ENCODE measurements around the gene DISC1. TPM values are rescaled to one million over a fixed set of nuclear protein-coding genes. Genes with fewer than 3 reads are reported as not detected.
A peak's percentile ranks its signal among the peaks of the same experiment; 100 is the strongest.

The DISC1 gene
- total RNA-seq, 1 donor from 2014 or later: 12.3 TPM

- H3K27ac ChIP-seq: peak overlapping the region; percentile 93
- H3K36me3 ChIP-seq: no peaks in the 10 kb centered on the region
- peaks cover 23% of the 10 kb centered on the region for H3K4me1 ChIP-seq
- peak overlapping the region; percentile 51 to 95 for H3K4me3 ChIP-seq
- no peak for TF ChIP-seq CTCF (IDR thresholded peaks at IDR 0.05)
- TF ChIP-seq POLR2A (IDR thresholded peaks at IDR 0.05): no peak
- DNase-seq (ENCODE audit: extremely low spot score in 2 of 2): no peak
- no peaks in the 10 kb centered on the region for H3K27me3 ChIP-seq
- no peaks in the 10 kb centered on the region for H3K9me3 ChIP-seq
- intact Hi-C loops (cut with DNase I): no loop called here
These were observed 535 bp upstream of the DISC1 start for GRCh38 chr1:231625975-231626534.

- DNase-seq (ENCODE audit: extremely low spot score in 2 of 2): no peak
- intact Hi-C loops (cut with DNase I): no loop called here
- Histone ChIP-seq H3K4me1 (peaks cover 23% of the 10 kb centered on the region), H3K27me3 (no peaks in the 10 kb centered on the region), H3K9me3 (no peaks in the 10 kb centered on the region), H3K36me3 (no peaks in the 10 kb centered on the region), H3K27ac (peak overlapping the region; percentile 93), H3K4me3 (peak overlapping the region; percentile 51 to 95)
- TF ChIP-seq CTCF (IDR thresholded peaks at IDR 0.05) (no peak), POLR2A (IDR thresholded peaks at IDR 0.05) (no peak), POLR2AphosphoS5 (IDR thresholded peaks at IDR 0.05; ENCODE audit: insufficient read depth in 1 of 2, low read depth in 1 of 2) (peak in 1 of 2 donors; percentile 45)
These were observed 493 bp downstream of the DISC1 start for GRCh38 chr1:231626951-231627614.

GRCh38 chr1:231628207-231628876, 1.8 kb downstream of the DISC1 start:
- Histone ChIP-seq H3K4me1 (peaks cover 23% of the 10 kb centered on the region), H3K27ac (peak overlapping the region; percentile 93), H3K9me3 (no peaks in the 10 kb centered on the region), H3K27me3 (no peaks in the 10 kb centered on the region), H3K4me3 (peak overlapping the region in 1 of 2 donors; percentile 51), H3K36me3 (no peaks in the 10 kb centered on the region)
- peak in 1 of 2 donors; percentile 65 for DNase-seq (ENCODE audit: extremely low spot score in 2 of 2)
- intact Hi-C loops (cut with DNase I): no loop called here
- TF ChIP-seq POLR2A (IDR thresholded peaks at IDR 0.05) (no peak), POLR2AphosphoS5 (IDR thresholded peaks at IDR 0.05; ENCODE audit: insufficient read depth in 1 of 2, low read depth in 1 of 2) (no peak), CTCF (IDR thresholded peaks at IDR 0.05) (no peak)

GRCh38 chr1:231629132-231629531, 2.5 kb downstream of the DISC1 start:
- H3K27ac ChIP-seq: peak overlapping the region; percentile 93
- intact Hi-C loops (cut with DNase I): no loop called here
- DNase-seq (ENCODE audit: extremely low spot score in 2 of 2): peak in 1 of 2 donors; percentile 37
- no peaks in the 10 kb centered on the region for H3K36me3 ChIP-seq
- no peaks in the 10 kb centered on the region for H3K9me3 ChIP-seq
- H3K4me1 ChIP-seq: peaks cover 23% of the 10 kb centered on the region
- H3K4me3 ChIP-seq: no peak overlapping the region
- TF ChIP-seq CTCF (IDR thresholded peaks at IDR 0.05): no peak
- TF ChIP-seq POLR2AphosphoS5 (IDR thresholded peaks at IDR 0.05; ENCODE audit: insufficient read depth in 1 of 2, low read depth in 1 of 2): no peak
- no peak for TF ChIP-seq POLR2A (IDR thresholded peaks at IDR 0.05)
- no peaks in the 10 kb centered on the region for H3K27me3 ChIP-seq

Measured in vagina (tissue), 2 donors.